HepG2 (cell line): ENCODE data around the gene SDR39U1. TPM values are rescaled to one million over a fixed set of nuclear protein-coding genes. Genes with fewer than 3 reads are reported as not detected.
A peak's percentile ranks its signal among the peaks of the same experiment; 100 is the strongest.

Experiments used
- ETV5 ChIP-seq: IDR thresholded peaks from 2 replicates; pipeline ENCODE4 v1.6.1; 2018; ENCODE audit warnings: missing biosample characterization, missing genetic modification reagents, inconsistent platforms, borderline replicate concordance
- EZH2 ChIP-seq: conservative IDR thresholded peaks from 2 replicates; pipeline ENCODE4 v1.6.1; 2012; ENCODE audit warnings: mild to moderate bottlenecking, low read depth, low read length, moderate library complexity
- TBP ChIP-seq: sonication (generic); formaldehyde crosslinking; IDR thresholded peaks from 2 replicates; pipeline ENCODE4 v1.5.0; 2020; ENCODE audit warnings: missing genetic modification reagents
- ZNF326 ChIP-seq: sonication (generic); formaldehyde crosslinking; IDR thresholded peaks from 2 replicates; pipeline ENCODE4 v1.4.0; 2020; ENCODE audit warnings: missing genetic modification reagents, borderline replicate concordance
- ZSCAN25 ChIP-seq: sonication (generic); formaldehyde crosslinking; IDR thresholded peaks from 2 replicates; pipeline ENCODE4 v1.8.0; 2022; ENCODE audit warnings: mild to moderate bottlenecking, missing genetic modification reagents
- polyA plus RNA-seq, 8 experiments: library from polyadenylated mRNA; depleted of rRNA in 3 of 8; stranded (reverse) in 7 of 8; unstranded in 1 of 8; fragments of >200 nt; fragmentation: Illumina TruSeq in 4 of 8; extraction: Trizol in 4 of 8; gene quantifications; 2 replicates each; pipeline versions ENCODE4 v1.2.1 to v1.2.3, GENCODE V29; 2011 to 2016; ENCODE audit warnings: low read depth in 4 of 8, missing spikeins in 1 of 8, mixed read lengths in 1 of 8; ENCODE audit not compliant: insufficient read depth in 1 of 8
- total RNA-seq, 5 experiments: library from RNA; depleted of rRNA; stranded (reverse); fragments of >200 nt; fragmentation: Illumina TruSeq; extraction: Trizol; gene quantifications; 2 replicates each; pipeline ENCODE4 v1.2.3, GENCODE V29; 2016; ENCODE audit warnings: low read depth in 1 of 5
- TF ChIP-seq, protein P1 (sequence below): sonication (generic); formaldehyde crosslinking; IDR thresholded peaks from 2 replicates; pipeline ENCODE4 v1.4.0; 2020; ENCODE audit warnings: missing genetic modification reagents, borderline replicate concordance
- TF ChIP-seq, protein P2 (sequence below): sonication (generic); formaldehyde crosslinking; IDR thresholded peaks from 2 replicates; pipeline ENCODE4 v1.5.0; 2020; ENCODE audit warnings: mild to moderate bottlenecking, low read depth, missing genetic modification reagents, borderline replicate concordance
- TF ChIP-seq, protein P3 (sequence below): sonication (generic); formaldehyde crosslinking; conservative IDR thresholded peaks from 2 replicates; pipeline ENCODE4 v1.8.1; 2023; ENCODE audit warnings: missing genetic modification reagents
- TF ChIP-seq, protein P4 (sequence below): sonication (generic); formaldehyde crosslinking; IDR thresholded peaks from 2 replicates; pipeline ENCODE4 v1.8.0; 2022; ENCODE audit warnings: mild to moderate bottlenecking, missing genetic modification reagents, moderate library complexity
- TF ChIP-seq, protein P5 (sequence below): sonication (generic); formaldehyde crosslinking; IDR thresholded peaks from 2 replicates; pipeline ENCODE4 v1.5.0; 2020; ENCODE audit warnings: missing genetic modification reagents, mild to moderate bottlenecking, borderline replicate concordance

Gene SDR39U1
- total and polyA plus RNA-seq, 2 of the 13 experiments (the other 11 are each of a cell fraction or from before 2014, with no cell fraction given) = 34.4 to 129 TPM

DNA sequence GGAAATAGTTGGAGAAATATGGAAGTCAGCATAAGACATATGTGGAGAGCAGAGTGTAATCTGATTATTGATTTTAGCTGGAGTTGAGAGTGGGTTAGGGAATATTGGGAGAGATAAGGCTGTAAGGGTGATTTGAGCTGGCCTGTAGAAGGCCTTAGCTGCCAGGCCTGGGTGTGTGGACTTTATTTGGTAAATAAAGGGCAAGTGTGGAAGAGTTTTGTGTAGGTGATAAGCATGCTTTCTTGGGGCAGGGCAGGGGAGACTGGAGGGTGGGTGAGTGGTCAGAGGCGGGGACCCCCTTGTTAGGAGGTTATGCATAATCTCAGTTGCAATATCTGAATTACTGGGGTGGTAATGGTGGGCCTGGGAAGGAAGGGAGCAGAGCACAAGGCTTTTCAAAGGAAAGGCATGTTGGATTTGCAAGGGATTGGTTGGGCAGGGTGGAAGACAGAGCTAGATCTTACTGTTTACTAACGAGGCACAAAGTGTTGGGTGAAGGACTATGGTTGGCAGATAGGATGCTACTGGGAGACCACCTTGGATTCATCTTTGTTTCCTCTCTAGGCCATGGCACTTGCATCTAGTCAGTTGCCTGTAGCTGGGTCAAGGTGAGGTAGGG is 7.3 kb downstream of the SDR39U1 start (continued):
- TF ChIP-seq, protein P1, sequence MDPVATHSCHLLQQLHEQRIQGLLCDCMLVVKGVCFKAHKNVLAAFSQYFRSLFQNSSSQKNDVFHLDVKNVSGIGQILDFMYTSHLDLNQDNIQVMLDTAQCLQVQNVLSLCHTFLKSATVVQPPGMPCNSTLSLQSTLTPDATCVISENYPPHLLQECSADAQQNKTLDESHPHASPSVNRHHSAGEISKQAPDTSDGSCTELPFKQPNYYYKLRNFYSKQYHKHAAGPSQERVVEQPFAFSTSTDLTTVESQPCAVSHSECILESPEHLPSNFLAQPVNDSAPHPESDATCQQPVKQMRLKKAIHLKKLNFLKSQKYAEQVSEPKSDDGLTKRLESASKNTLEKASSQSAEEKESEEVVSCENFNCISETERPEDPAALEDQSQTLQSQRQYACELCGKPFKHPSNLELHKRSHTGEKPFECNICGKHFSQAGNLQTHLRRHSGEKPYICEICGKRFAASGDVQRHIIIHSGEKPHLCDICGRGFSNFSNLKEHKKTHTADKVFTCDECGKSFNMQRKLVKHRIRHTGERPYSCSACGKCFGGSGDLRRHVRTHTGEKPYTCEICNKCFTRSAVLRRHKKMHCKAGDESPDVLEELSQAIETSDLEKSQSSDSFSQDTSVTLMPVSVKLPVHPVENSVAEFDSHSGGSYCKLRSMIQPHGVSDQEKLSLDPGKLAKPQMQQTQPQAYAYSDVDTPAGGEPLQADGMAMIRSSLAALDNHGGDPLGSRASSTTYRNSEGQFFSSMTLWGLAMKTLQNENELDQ (CRISPR knock-in tag) = no peak
- TF ChIP-seq TBP (CRISPR knock-in tag) (no peak), ETV5 (CRISPR knock-in tag) (no peak), ZSCAN25 (no peak), EZH2 (no peak), ZNF326 (CRISPR knock-in tag) (no peak)
- TF ChIP-seq, protein P2, sequence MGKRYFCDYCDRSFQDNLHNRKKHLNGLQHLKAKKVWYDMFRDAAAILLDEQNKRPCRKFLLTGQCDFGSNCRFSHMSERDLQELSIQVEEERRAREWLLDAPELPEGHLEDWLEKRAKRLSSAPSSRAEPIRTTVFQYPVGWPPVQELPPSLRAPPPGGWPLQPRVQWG (CRISPR knock-in tag) = 0 out of 2 replicates have a peak, but pooled peaks have one; percentile 46
- TF ChIP-seq, protein P3, sequence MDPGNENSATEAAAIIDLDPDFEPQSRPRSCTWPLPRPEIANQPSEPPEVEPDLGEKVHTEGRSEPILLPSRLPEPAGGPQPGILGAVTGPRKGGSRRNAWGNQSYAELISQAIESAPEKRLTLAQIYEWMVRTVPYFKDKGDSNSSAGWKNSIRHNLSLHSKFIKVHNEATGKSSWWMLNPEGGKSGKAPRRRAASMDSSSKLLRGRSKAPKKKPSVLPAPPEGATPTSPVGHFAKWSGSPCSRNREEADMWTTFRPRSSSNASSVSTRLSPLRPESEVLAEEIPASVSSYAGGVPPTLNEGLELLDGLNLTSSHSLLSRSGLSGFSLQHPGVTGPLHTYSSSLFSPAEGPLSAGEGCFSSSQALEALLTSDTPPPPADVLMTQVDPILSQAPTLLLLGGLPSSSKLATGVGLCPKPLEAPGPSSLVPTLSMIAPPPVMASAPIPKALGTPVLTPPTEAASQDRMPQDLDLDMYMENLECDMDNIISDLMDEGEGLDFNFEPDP = no peak
- TF ChIP-seq, protein P4, sequence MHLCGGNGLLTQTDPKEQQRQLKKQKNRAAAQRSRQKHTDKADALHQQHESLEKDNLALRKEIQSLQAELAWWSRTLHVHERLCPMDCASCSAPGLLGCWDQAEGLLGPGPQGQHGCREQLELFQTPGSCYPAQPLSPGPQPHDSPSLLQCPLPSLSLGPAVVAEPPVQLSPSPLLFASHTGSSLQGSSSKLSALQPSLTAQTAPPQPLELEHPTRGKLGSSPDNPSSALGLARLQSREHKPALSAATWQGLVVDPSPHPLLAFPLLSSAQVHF = 0 out of 2 replicates have a peak, but pooled peaks have one; percentile 14
- TF ChIP-seq, protein P5, sequence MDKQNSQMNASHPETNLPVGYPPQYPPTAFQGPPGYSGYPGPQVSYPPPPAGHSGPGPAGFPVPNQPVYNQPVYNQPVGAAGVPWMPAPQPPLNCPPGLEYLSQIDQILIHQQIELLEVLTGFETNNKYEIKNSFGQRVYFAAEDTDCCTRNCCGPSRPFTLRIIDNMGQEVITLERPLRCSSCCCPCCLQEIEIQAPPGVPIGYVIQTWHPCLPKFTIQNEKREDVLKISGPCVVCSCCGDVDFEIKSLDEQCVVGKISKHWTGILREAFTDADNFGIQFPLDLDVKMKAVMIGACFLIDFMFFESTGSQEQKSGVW (CRISPR knock-in tag) = no peak
